Measurements from ENCODE around the gene STARD13. TPM values are rescaled to one million over a fixed set of nuclear protein-coding genes. Genes with fewer than 3 reads are reported as not detected.

The STARD13 gene, protein sequence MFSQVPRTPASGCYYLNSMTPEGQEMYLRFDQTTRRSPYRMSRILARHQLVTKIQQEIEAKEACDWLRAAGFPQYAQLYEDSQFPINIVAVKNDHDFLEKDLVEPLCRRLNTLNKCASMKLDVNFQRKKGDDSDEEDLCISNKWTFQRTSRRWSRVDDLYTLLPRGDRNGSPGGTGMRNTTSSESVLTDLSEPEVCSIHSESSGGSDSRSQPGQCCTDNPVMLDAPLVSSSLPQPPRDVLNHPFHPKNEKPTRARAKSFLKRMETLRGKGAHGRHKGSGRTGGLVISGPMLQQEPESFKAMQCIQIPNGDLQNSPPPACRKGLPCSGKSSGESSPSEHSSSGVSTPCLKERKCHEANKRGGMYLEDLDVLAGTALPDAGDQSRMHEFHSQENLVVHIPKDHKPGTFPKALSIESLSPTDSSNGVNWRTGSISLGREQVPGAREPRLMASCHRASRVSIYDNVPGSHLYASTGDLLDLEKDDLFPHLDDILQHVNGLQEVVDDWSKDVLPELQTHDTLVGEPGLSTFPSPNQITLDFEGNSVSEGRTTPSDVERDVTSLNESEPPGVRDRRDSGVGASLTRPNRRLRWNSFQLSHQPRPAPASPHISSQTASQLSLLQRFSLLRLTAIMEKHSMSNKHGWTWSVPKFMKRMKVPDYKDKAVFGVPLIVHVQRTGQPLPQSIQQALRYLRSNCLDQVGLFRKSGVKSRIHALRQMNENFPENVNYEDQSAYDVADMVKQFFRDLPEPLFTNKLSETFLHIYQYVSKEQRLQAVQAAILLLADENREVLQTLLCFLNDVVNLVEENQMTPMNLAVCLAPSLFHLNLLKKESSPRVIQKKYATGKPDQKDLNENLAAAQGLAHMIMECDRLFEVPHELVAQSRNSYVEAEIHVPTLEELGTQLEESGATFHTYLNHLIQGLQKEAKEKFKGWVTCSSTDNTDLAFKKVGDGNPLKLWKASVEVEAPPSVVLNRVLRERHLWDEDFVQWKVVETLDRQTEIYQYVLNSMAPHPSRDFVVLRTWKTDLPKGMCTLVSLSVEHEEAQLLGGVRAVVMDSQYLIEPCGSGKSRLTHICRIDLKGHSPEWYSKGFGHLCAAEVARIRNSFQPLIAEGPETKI
- total RNA-seq, result 30.7 and 33.6 TPM in 2 replicates

DNA sequence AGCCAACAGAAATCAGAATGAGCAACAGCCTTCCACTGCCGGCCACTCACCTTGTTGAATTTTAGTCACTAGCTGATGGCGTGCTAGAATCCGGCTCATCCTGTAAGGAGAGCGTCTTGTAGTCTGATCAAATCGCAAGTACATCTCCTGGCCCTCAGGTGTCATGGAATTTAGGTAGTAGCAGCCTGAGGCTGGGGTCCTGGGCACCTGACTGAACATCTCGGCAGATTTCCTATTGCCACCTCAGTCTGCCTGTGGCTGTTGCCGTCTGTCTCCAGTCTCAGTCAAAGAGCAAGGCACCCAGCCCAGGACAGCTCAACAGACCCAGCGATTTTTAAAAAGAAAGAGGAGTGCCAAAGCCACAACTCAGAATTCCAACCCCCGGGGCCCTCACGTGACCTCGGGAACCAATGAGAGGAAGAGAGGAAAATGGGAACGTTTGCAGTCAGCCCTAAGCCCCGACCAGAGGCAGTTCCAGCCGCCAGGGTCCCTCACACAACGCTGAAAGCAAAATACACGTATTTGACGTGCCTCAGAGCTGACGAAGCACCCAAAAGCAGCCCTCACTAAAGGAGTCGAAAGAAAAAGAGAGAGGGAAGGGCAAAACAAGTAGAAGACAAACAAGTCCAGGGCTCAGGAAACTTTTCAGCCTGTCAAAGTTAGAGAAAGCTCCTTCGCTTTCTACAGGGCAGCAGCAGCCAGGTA, at the start of gene STARD13:
Gene STARD13, minus strand, starts transcription at position 336 of the 705 bp plus-strand sequence. Its CDS starts 117 bp downstream, at position 219.

